ENCODE data around the gene DLGAP5. TPM values are rescaled to one million over a fixed set of nuclear protein-coding genes. Genes with fewer than 3 reads are reported as not detected.

Gene DLGAP5
- total and polyA plus RNA-seq, 2 donors (not counting 1 experiment from before 2014, with no cell fraction given): 8.1 to 10.5 TPM

DNA sequence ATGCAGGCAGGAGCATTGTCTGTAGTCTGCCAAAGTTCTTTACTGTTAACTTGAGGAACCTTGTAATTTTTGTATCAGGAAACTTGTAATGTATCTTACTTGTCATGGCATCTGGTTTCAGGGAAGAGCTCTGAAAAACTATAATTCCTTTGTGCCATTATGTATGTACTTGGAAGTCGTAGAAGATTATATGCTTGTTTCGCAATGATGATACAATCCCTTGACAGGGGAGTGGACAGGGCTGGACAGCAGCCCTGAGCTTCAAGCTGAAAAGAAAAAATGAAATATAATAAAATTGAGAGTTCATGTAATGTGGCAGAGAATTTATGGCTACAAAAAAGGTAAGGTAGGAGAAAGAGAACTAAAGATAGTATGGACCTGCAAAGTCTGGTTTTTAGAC is 7.4 kb upstream of the DLGAP5 start:
- DNase-seq (ENCODE audit: low read depth in 2 of 2): peak in 1 of 2 donors; percentile 32
- Histone ChIP-seq H3K9me3 (ENCODE audit: control insufficient read depth, insufficient read depth, low read depth, low read length) (no peaks in the 10 kb centered on the region), H2AFZ (ENCODE audit: low read length) (no peak overlapping the region), H4K20me1 (ENCODE audit: control insufficient read depth, extremely low read depth, insufficient read depth, low read length) (no peaks in the 10 kb centered on the region), H3K27ac (ENCODE audit: insufficient read depth, low read length) (no peak overlapping the region), H3K4me1 (ENCODE audit: control insufficient read depth, extremely low read depth, insufficient read depth, low read length) (no peaks in the 10 kb centered on the region), H3K4me2 (ENCODE audit: extremely low read depth, insufficient read depth, low read length) (no peak overlapping the region), H3K4me3 (replicated peaks in 1 of 4; ENCODE audit: control extremely low read depth in 1 of 4, insufficient read depth in 1 of 4, low read depth in 3 of 4, low read length in 4 of 4) (no peak overlapping the region), H3K9ac (ENCODE audit: insufficient read depth, low read length) (no peak overlapping the region), H3K27me3 (ENCODE audit: control insufficient read depth, insufficient read depth, low read length) (no peaks in the 10 kb centered on the region), H3K79me2 (ENCODE audit: control insufficient read depth, insufficient read depth, low read length) (no peaks in the 10 kb centered on the region), H3K36me3 (ENCODE audit: control insufficient read depth, insufficient read depth, low read length) (no peaks in the 10 kb centered on the region)
- TF ChIP-seq EZH2 (IDR thresholded peaks at IDR 0.05; ENCODE audit: low read length, missing control alignments) (no peak), CTCF (conservative IDR thresholded peaks at IDR 0.05 in 1 of 2, IDR thresholded peaks at IDR 0.05 in 1 of 2; ENCODE audit: low read depth in 1 of 2, low read length in 2 of 2) (no peak)

DNA sequence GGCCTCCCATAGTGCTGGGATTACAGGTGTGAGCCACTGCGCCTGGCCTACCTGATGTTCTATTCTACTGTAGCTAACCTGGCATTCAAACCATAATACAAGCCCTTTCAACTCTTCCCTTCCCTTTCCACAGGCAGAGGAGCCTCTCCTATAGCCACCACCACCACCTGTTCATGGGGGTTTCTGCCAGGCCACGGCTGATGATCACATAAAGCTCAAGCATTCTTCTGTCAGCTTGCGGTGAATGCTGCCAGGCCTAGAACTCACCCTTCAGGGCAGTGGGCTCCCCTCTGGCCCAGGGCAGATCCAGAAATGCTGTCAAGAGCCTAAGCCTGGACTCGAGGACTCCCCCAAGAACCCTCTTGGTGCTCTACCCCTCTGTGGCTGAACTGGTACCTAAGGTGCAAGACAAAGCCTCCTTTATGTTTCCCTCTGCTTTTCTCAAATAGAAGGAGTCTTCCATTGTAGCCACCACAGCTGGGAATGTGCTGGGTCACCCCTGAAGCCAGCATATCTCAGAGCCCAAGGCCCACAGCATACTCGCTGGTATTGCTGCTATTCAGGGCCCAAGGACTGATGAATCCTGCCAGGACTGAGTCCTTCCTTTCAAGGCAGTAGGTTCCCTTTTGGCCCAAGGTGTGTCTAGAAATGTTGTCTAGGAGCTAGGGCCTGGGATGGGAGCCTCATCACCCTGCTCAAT is 3.4 kb upstream of the DLGAP5 start:
- peaks cover 15% of the 10 kb centered on the region for H3K79me2 ChIP-seq (ENCODE audit: control insufficient read depth, insufficient read depth, low read length)
- H4K20me1 ChIP-seq (ENCODE audit: control insufficient read depth, extremely low read depth, insufficient read depth, low read length): no peaks in the 10 kb centered on the region
- no peak overlapping the region for H3K4me2 ChIP-seq (ENCODE audit: extremely low read depth, insufficient read depth, low read length)
- H3K27ac ChIP-seq (ENCODE audit: insufficient read depth, low read length): no peak overlapping the region
- H2AFZ ChIP-seq (ENCODE audit: low read length): no peak overlapping the region
- H3K4me3 ChIP-seq (replicated peaks in 1 of 4; ENCODE audit: control extremely low read depth in 1 of 4, insufficient read depth in 1 of 4, low read depth in 3 of 4, low read length in 4 of 4): no peak overlapping the region
- no peak overlapping the region for H3K9ac ChIP-seq (ENCODE audit: insufficient read depth, low read length)
- TF ChIP-seq CTCF (conservative IDR thresholded peaks at IDR 0.05 in 1 of 2, IDR thresholded peaks at IDR 0.05 in 1 of 2; ENCODE audit: low read depth in 1 of 2, low read length in 2 of 2) (no peak), EZH2 (IDR thresholded peaks at IDR 0.05; ENCODE audit: low read length, missing control alignments) (no peak)
- H3K9me3 ChIP-seq (ENCODE audit: control insufficient read depth, insufficient read depth, low read depth, low read length): no peaks in the 10 kb centered on the region
- H3K4me1 ChIP-seq (ENCODE audit: control insufficient read depth, extremely low read depth, insufficient read depth, low read length): no peaks in the 10 kb centered on the region
- no peak for DNase-seq (ENCODE audit: low read depth in 2 of 2)
- H3K27me3 ChIP-seq (ENCODE audit: control insufficient read depth, insufficient read depth, low read length): no peaks in the 10 kb centered on the region
- H3K36me3 ChIP-seq (ENCODE audit: control insufficient read depth, insufficient read depth, low read length): no peaks in the 10 kb centered on the region

DNA sequence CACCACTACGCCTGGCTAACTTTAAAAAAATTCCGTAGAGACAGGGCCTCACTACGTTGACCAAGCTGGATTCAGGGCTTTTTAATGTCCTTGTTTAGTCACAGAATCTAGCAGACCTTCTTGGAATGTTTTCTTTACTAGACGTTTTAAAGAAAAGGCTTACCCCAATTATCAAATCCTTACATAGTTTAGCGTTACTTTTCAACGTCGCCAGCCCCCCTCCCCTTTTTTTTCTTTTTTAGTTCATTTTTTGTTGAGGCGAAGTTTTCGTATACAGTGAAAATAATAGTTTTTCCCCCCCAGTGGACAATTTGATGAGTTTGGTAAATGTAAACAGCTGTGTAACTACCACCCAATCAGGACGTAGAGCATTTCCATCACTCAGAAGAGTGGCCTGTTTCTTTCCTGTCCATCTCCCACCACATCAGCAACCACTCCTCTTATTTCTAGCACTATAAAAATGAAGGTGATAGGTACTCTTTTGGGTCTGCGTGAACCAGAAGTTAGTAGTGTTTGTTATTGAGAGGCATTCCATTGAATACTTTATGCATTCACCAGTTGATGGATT is 753 bp upstream of the DLGAP5 start:
- no peaks in the 10 kb centered on the region for H4K20me1 ChIP-seq (ENCODE audit: control insufficient read depth, extremely low read depth, insufficient read depth, low read length)
- H3K27me3 ChIP-seq (ENCODE audit: control insufficient read depth, insufficient read depth, low read length): no peaks in the 10 kb centered on the region
- no peaks in the 10 kb centered on the region for H3K36me3 ChIP-seq (ENCODE audit: control insufficient read depth, insufficient read depth, low read length)
- peak in 1 of 2 donors; percentile 22 for DNase-seq (ENCODE audit: low read depth in 2 of 2)
- peak overlapping the region; percentile 5 for H2AFZ ChIP-seq (ENCODE audit: low read length)
- no peaks in the 10 kb centered on the region for H3K9me3 ChIP-seq (ENCODE audit: control insufficient read depth, insufficient read depth, low read depth, low read length)
- H3K9ac ChIP-seq (ENCODE audit: insufficient read depth, low read length): no peak overlapping the region
- H3K4me1 ChIP-seq (ENCODE audit: control insufficient read depth, extremely low read depth, insufficient read depth, low read length): peaks cover 3% of the 10 kb centered on the region
- TF ChIP-seq EZH2 (IDR thresholded peaks at IDR 0.05; ENCODE audit: low read length, missing control alignments) (no peak), CTCF (conservative IDR thresholded peaks at IDR 0.05 in 1 of 2, IDR thresholded peaks at IDR 0.05 in 1 of 2; ENCODE audit: low read depth in 1 of 2, low read length in 2 of 2) (no peak)
- peak overlapping the region; percentile 73 to 93 (median 83) for H3K4me3 ChIP-seq (replicated peaks in 1 of 4; ENCODE audit: control extremely low read depth in 1 of 4, insufficient read depth in 1 of 4, low read depth in 3 of 4, low read length in 4 of 4)
- peaks cover 33% of the 10 kb centered on the region for H3K79me2 ChIP-seq (ENCODE audit: control insufficient read depth, insufficient read depth, low read length)
- peak overlapping the region; percentile 73 for H3K4me2 ChIP-seq (ENCODE audit: extremely low read depth, insufficient read depth, low read length)
- peak overlapping the region; percentile 22 for H3K27ac ChIP-seq (ENCODE audit: insufficient read depth, low read length)
